DOHH2 (cell line): ENCODE measurements around the gene SOX5.

Experiments used
- CTCF ChIP-seq: fragments of 200-600 bp; sonication (generic); IDR thresholded peaks from one replicate; pipeline ENCODE4 v1.5.1; 2014; ENCODE audit warnings: antibody characterized with exemption, mild to moderate bottlenecking, low read depth, low read length; ENCODE audit not compliant: poor library complexity, severe bottlenecking
- EZH2phosphoT487 ChIP-seq: fragments of 200-600 bp; sonication (generic); IDR thresholded peaks from 2 replicates; pipeline ENCODE4 v1.6.1; 2017; ENCODE audit warnings: borderline replicate concordance, mild to moderate bottlenecking, antibody characterized with exemption, low read length, moderate library complexity, mixed read lengths

GRCh38 chr12:23950775-23951451 lies 1.4 kb upstream of the SOX5 start:
- TF ChIP-seq EZH2phosphoT487 (no peak), CTCF (no peak)
